Islet precursor cell (in vitro differentiated cells): ENCODE results near the gene FAT4.

Experiments used
- DNase-seq: peaks from one replicate; pipeline ENCODE4 v3.0.0-alpha.2; 2018

The FAT4 gene

GRCh38 chr4:125314676-125315575 lies at the start of gene FAT4:
FAT4 (plus strand) TSS chr4:125314955; CDS start chr4:125316412, 1,457 bp downstream.
- peak; percentile 98 for DNase-seq

- no peak for DNase-seq
These were observed 48.9 kb upstream of the FAT4 start for GRCh38 chr4:125265846-125266245.

GRCh38 chr4:125266901-125267604 lies 47.7 kb upstream of the FAT4 start:
- no peak for DNase-seq

GRCh38 chr4:125267630-125268029 lies 47.1 kb upstream of the FAT4 start:
- no peak for DNase-seq

GRCh38 chr4:125268068-125268755 lies 46.5 kb upstream of the FAT4 start:
- DNase-seq, result no peak

- no peak for DNase-seq
These were observed 37.9 kb upstream of the FAT4 start for GRCh38 chr4:125276811-125277210.

- DNase-seq, result no peak
These were observed 37.0 kb upstream of the FAT4 start for GRCh38 chr4:125277790-125278189.

GRCh38 chr4:125280892-125281403 lies 33.8 kb upstream of the FAT4 start:
- DNase-seq, result no peak

- DNase-seq, result no peak
These were observed 31.0 kb upstream of the FAT4 start for GRCh38 chr4:125283707-125284279.

GRCh38 chr4:125297116-125297515 lies 17.6 kb upstream of the FAT4 start:
- no peak for DNase-seq

GRCh38 chr4:125303058-125303457 lies 11.7 kb upstream of the FAT4 start:
- no peak for DNase-seq

- no peak for DNase-seq
These were observed 10.9 kb upstream of the FAT4 start for GRCh38 chr4:125303821-125304220.

GRCh38 chr4:125306112-125306511 lies 8.6 kb upstream of the FAT4 start:
- DNase-seq, result no peak

GRCh38 chr4:125306533-125306932 lies 8.2 kb upstream of the FAT4 start:
- no peak for DNase-seq

GRCh38 chr4:125311503-125311902 lies 3.3 kb upstream of the FAT4 start:
- DNase-seq, result no peak

- DNase-seq, result peak; percentile 74
These were observed 1.3 kb upstream of the FAT4 start for GRCh38 chr4:125313497-125313896.

GRCh38 chr4:125313989-125314667 lies 627 bp upstream of the FAT4 start:
- DNase-seq, result no peak

- DNase-seq, result peak; percentile 82
These were observed 1.0 kb downstream of the FAT4 start for GRCh38 chr4:125315576-125316400.

- DNase-seq, result peak; percentile 66
These were observed 1.6 kb downstream of the FAT4 start for GRCh38 chr4:125316401-125316790.

- DNase-seq, result peak; percentile 56
These were observed 2.2 kb downstream of the FAT4 start for GRCh38 chr4:125316791-125317524.

- peak; percentile 83 for DNase-seq
These were observed 2.7 kb downstream of the FAT4 start for GRCh38 chr4:125317525-125317877.
